ENCODE measurements around the gene ENTREP3.
"Not testable (repeated sequence)": the region's sequence is repeated elsewhere in the genome, so short reads cannot be mapped to it uniquely, and the experiment has no call there.

ENTREP3 gene

GRCh38 chr1:155255243-155256007 is at the start of gene ENTREP3:
ENTREP3 (minus strand) TSS chr1:155255483; CDS start chr1:155254877, 606 bp downstream.
- peak; percentile 94 for DNase-seq (ENCODE audit: low spot score)

GRCh38 chr1:155304558-155305063 is 49.3 kb upstream of the ENTREP3 start:
- DNase-seq (ENCODE audit: low spot score) = no peak

GRCh38 chr1:155301342-155301841 is 46.1 kb upstream of the ENTREP3 start, which contains the start of gene PKLR:
PKLR (minus strand) TSS chr1:155301438; CDS start chr1:155301395, 43 bp downstream.
- no peak for DNase-seq (ENCODE audit: low spot score)

- DNase-seq (ENCODE audit: low spot score) = no peak
These were observed 45.5 kb upstream of the ENTREP3 start for GRCh38 chr1:155300553-155301329.

GRCh38 chr1:155300024-155300423 is 44.7 kb upstream of the ENTREP3 start:
- DNase-seq (ENCODE audit: low spot score) = no peak

- no peak for DNase-seq (ENCODE audit: low spot score)
These were observed 42.1 kb upstream of the ENTREP3 start for GRCh38 chr1:155297384-155297783.

GRCh38 chr1:155296661-155297060 is 41.4 kb upstream of the ENTREP3 start:
- no peak for DNase-seq (ENCODE audit: low spot score)

GRCh38 chr1:155295942-155296267 is 40.6 kb upstream of the ENTREP3 start:
- no peak for DNase-seq (ENCODE audit: low spot score)

- no peak for DNase-seq (ENCODE audit: low spot score)
These were observed 40.1 kb upstream of the ENTREP3 start for GRCh38 chr1:155295183-155295941.

GRCh38 chr1:155294520-155295182 is 39.4 kb upstream of the ENTREP3 start:
- no peak for DNase-seq (ENCODE audit: low spot score)

- no peak for DNase-seq (ENCODE audit: low spot score)
These were observed 37.9 kb upstream of the ENTREP3 start for GRCh38 chr1:155293086-155293749.

GRCh38 chr1:155291006-155291405 is 35.7 kb upstream of the ENTREP3 start:
- not testable (repeated sequence) for DNase-seq (ENCODE audit: low spot score)

- no peak for DNase-seq (ENCODE audit: low spot score)
These were observed 32.8 kb upstream of the ENTREP3 start for GRCh38 chr1:155287987-155288543.

- DNase-seq (ENCODE audit: low spot score) = no peak
These were observed 31.3 kb upstream of the ENTREP3 start for GRCh38 chr1:155286544-155286943.

- DNase-seq (ENCODE audit: low spot score) = no peak
These were observed 30.4 kb upstream of the ENTREP3 start for GRCh38 chr1:155285631-155286044.

GRCh38 chr1:155285063-155285462 is 29.8 kb upstream of the ENTREP3 start:
- DNase-seq (ENCODE audit: low spot score) = no peak

GRCh38 chr1:155284476-155284875 is 29.2 kb upstream of the ENTREP3 start:
- no peak for DNase-seq (ENCODE audit: low spot score)

- DNase-seq (ENCODE audit: low spot score) = no peak
These were observed 27.3 kb upstream of the ENTREP3 start for GRCh38 chr1:155282488-155283091.

- no peak for DNase-seq (ENCODE audit: low spot score)
These were observed 24.0 kb upstream of the ENTREP3 start for GRCh38 chr1:155279268-155279667.

- DNase-seq (ENCODE audit: low spot score) = no peak
These were observed 23.4 kb upstream of the ENTREP3 start for GRCh38 chr1:155278689-155279160.
